ENCODE results near the gene SLC6A9.

SLC6A9 gene

GRCh38 chr1:44027320-44027719 is 3.9 kb downstream of the SLC6A9 start:
- peaks cover 20% of the 10 kb centered on the region for H3K4me1 ChIP-seq (ENCODE audit: control insufficient read depth, insufficient read depth, low read length)
- H3K9ac ChIP-seq (ENCODE audit: low read length in 2 of 2) = no peak overlapping the region

GRCh38 chr1:44025816-44026215 is 5.4 kb downstream of the SLC6A9 start:
- peaks cover 0 to 3% of the 10 kb centered on the region in 2 donors for H3K36me3 ChIP-seq (ENCODE audit: control insufficient read depth in 2 of 2, insufficient read depth in 2 of 2, low read length in 2 of 2)
- no peaks in the 10 kb centered on the region for H3K27me3 ChIP-seq (ENCODE audit: control insufficient read depth in 1 of 2, insufficient read depth in 2 of 2, low read length in 2 of 2)
- H3K9ac ChIP-seq (ENCODE audit: low read length in 2 of 2) = no peak overlapping the region
- H3K9me3 ChIP-seq (ENCODE audit: control insufficient read depth in 2 of 2, low read length in 2 of 2) = no peaks in the 10 kb centered on the region
- H3K4me1 ChIP-seq (ENCODE audit: control insufficient read depth, insufficient read depth, low read length) = peaks cover 7% of the 10 kb centered on the region
- H3K4me3 ChIP-seq (ENCODE audit: low read length in 2 of 2) = no peak overlapping the region
- no peak overlapping the region for H3K27ac ChIP-seq (ENCODE audit: low read length)

More at GRCh38 chr1:44027320-44027719, 3.9 kb downstream of the SLC6A9 start:
- Histone ChIP-seq H3K36me3 (ENCODE audit: control insufficient read depth in 2 of 2, insufficient read depth in 2 of 2, low read length in 2 of 2) (no peaks in the 10 kb centered on the region), H3K4me3 (ENCODE audit: low read length in 2 of 2) (no peak overlapping the region), H3K27me3 (ENCODE audit: control insufficient read depth in 1 of 2, insufficient read depth in 2 of 2, low read length in 2 of 2) (no peaks in the 10 kb centered on the region), H3K9me3 (ENCODE audit: control insufficient read depth in 2 of 2, low read length in 2 of 2) (no peaks in the 10 kb centered on the region), H3K27ac (ENCODE audit: low read length) (no peak overlapping the region)

GRCh38 chr1:44024903-44025525 is 6.2 kb downstream of the SLC6A9 start:
- Histone ChIP-seq H3K4me3 (ENCODE audit: low read length in 2 of 2) (no peak overlapping the region), H3K36me3 (ENCODE audit: control insufficient read depth in 2 of 2, insufficient read depth in 2 of 2, low read length in 2 of 2) (peaks cover 0 to 3% of the 10 kb centered on the region in 2 donors), H3K27me3 (ENCODE audit: control insufficient read depth in 1 of 2, insufficient read depth in 2 of 2, low read length in 2 of 2) (no peaks in the 10 kb centered on the region), H3K27ac (ENCODE audit: low read length) (no peak overlapping the region), H3K4me1 (ENCODE audit: control insufficient read depth, insufficient read depth, low read length) (peaks cover 7% of the 10 kb centered on the region), H3K9me3 (ENCODE audit: control insufficient read depth in 2 of 2, low read length in 2 of 2) (no peaks in the 10 kb centered on the region), H3K9ac (ENCODE audit: low read length in 2 of 2) (no peak overlapping the region)

- H3K36me3 ChIP-seq (ENCODE audit: control insufficient read depth in 2 of 2, insufficient read depth in 2 of 2, low read length in 2 of 2) = peaks cover 0 to 3% of the 10 kb centered on the region in 2 donors
- H3K27me3 ChIP-seq (ENCODE audit: control insufficient read depth in 1 of 2, insufficient read depth in 2 of 2, low read length in 2 of 2) = no peaks in the 10 kb centered on the region
- peaks cover 2% of the 10 kb centered on the region for H3K4me1 ChIP-seq (ENCODE audit: control insufficient read depth, insufficient read depth, low read length)
- H3K9me3 ChIP-seq (ENCODE audit: control insufficient read depth in 2 of 2, low read length in 2 of 2) = no peaks in the 10 kb centered on the region
- no peak overlapping the region for H3K4me3 ChIP-seq (ENCODE audit: low read length in 2 of 2)
- no peak overlapping the region for H3K27ac ChIP-seq (ENCODE audit: low read length)
- no peak overlapping the region for H3K9ac ChIP-seq (ENCODE audit: low read length in 2 of 2)
Observed at GRCh38 chr1:44024031-44024902, 7.0 kb downstream of the SLC6A9 start.

GRCh38 chr1:44021581-44022321 is 9.5 kb downstream of the SLC6A9 start:
- H3K4me1 ChIP-seq (ENCODE audit: control insufficient read depth, insufficient read depth, low read length) = no peaks in the 10 kb centered on the region
- peaks cover 0 to 3% of the 10 kb centered on the region in 2 donors for H3K36me3 ChIP-seq (ENCODE audit: control insufficient read depth in 2 of 2, insufficient read depth in 2 of 2, low read length in 2 of 2)
- H3K9me3 ChIP-seq (ENCODE audit: control insufficient read depth in 2 of 2, low read length in 2 of 2) = no peaks in the 10 kb centered on the region
- no peaks in the 10 kb centered on the region for H3K27me3 ChIP-seq (ENCODE audit: control insufficient read depth in 1 of 2, insufficient read depth in 2 of 2, low read length in 2 of 2)
- H3K4me3 ChIP-seq (ENCODE audit: low read length in 2 of 2) = no peak overlapping the region
- no peak overlapping the region for H3K27ac ChIP-seq (ENCODE audit: low read length)
- H3K9ac ChIP-seq (ENCODE audit: low read length in 2 of 2) = no peak overlapping the region

- Histone ChIP-seq H3K4me3 (ENCODE audit: low read length in 2 of 2) (no peak overlapping the region), H3K9me3 (ENCODE audit: control insufficient read depth in 2 of 2, low read length in 2 of 2) (no peaks in the 10 kb centered on the region), H3K27me3 (ENCODE audit: control insufficient read depth in 1 of 2, insufficient read depth in 2 of 2, low read length in 2 of 2) (no peaks in the 10 kb centered on the region), H3K4me1 (ENCODE audit: control insufficient read depth, insufficient read depth, low read length) (no peaks in the 10 kb centered on the region), H3K36me3 (ENCODE audit: control insufficient read depth in 2 of 2, insufficient read depth in 2 of 2, low read length in 2 of 2) (peaks cover 0 to 3% of the 10 kb centered on the region in 2 donors), H3K27ac (ENCODE audit: low read length) (no peak overlapping the region), H3K9ac (ENCODE audit: low read length in 2 of 2) (no peak overlapping the region)
Observed at GRCh38 chr1:44021156-44021555, 10.1 kb downstream of the SLC6A9 start.

- Histone ChIP-seq H3K27me3 (ENCODE audit: control insufficient read depth in 1 of 2, insufficient read depth in 2 of 2, low read length in 2 of 2) (no peaks in the 10 kb centered on the region), H3K9me3 (ENCODE audit: control insufficient read depth in 2 of 2, low read length in 2 of 2) (no peaks in the 10 kb centered on the region), H3K4me1 (ENCODE audit: control insufficient read depth, insufficient read depth, low read length) (no peaks in the 10 kb centered on the region), H3K36me3 (ENCODE audit: control insufficient read depth in 2 of 2, insufficient read depth in 2 of 2, low read length in 2 of 2) (peaks cover 0 to 3% of the 10 kb centered on the region in 2 donors), H3K9ac (ENCODE audit: low read length in 2 of 2) (no peak overlapping the region), H3K27ac (ENCODE audit: low read length) (no peak overlapping the region), H3K4me3 (ENCODE audit: low read length in 2 of 2) (no peak overlapping the region)
Observed at GRCh38 chr1:44020464-44020863, 10.8 kb downstream of the SLC6A9 start.

- Histone ChIP-seq H3K4me3 (ENCODE audit: low read length in 2 of 2) (no peak overlapping the region), H3K36me3 (ENCODE audit: control insufficient read depth in 2 of 2, insufficient read depth in 2 of 2, low read length in 2 of 2) (peaks cover 0 to 3% of the 10 kb centered on the region in 2 donors), H3K4me1 (ENCODE audit: control insufficient read depth, insufficient read depth, low read length) (no peaks in the 10 kb centered on the region), H3K9me3 (ENCODE audit: control insufficient read depth in 2 of 2, low read length in 2 of 2) (no peaks in the 10 kb centered on the region), H3K9ac (ENCODE audit: low read length in 2 of 2) (no peak overlapping the region), H3K27me3 (ENCODE audit: control insufficient read depth in 1 of 2, insufficient read depth in 2 of 2, low read length in 2 of 2) (no peaks in the 10 kb centered on the region), H3K27ac (ENCODE audit: low read length) (no peak overlapping the region)
Observed at GRCh38 chr1:44019466-44019948, 11.8 kb downstream of the SLC6A9 start.

GRCh38 chr1:44016890-44017400 is 14.3 kb downstream of the SLC6A9 start:
- H3K4me3 ChIP-seq (ENCODE audit: low read length in 2 of 2) = no peak overlapping the region
- no peaks in the 10 kb centered on the region for H3K27me3 ChIP-seq (ENCODE audit: control insufficient read depth in 1 of 2, insufficient read depth in 2 of 2, low read length in 2 of 2)
- H3K9me3 ChIP-seq (ENCODE audit: control insufficient read depth in 2 of 2, low read length in 2 of 2) = no peaks in the 10 kb centered on the region
- H3K9ac ChIP-seq (ENCODE audit: low read length in 2 of 2) = no peak overlapping the region
- no peak overlapping the region for H3K27ac ChIP-seq (ENCODE audit: low read length)
- peaks cover 2% of the 10 kb centered on the region for H3K4me1 ChIP-seq (ENCODE audit: control insufficient read depth, insufficient read depth, low read length)
- peaks cover 0 to 3% of the 10 kb centered on the region in 2 donors for H3K36me3 ChIP-seq (ENCODE audit: control insufficient read depth in 2 of 2, insufficient read depth in 2 of 2, low read length in 2 of 2)

GRCh38 chr1:44016041-44016889 is 15.0 kb downstream of the SLC6A9 start:
- Histone ChIP-seq H3K4me1 (ENCODE audit: control insufficient read depth, insufficient read depth, low read length) (peaks cover 2% of the 10 kb centered on the region), H3K36me3 (ENCODE audit: control insufficient read depth in 2 of 2, insufficient read depth in 2 of 2, low read length in 2 of 2) (peaks cover 0 to 2% of the 10 kb centered on the region in 2 donors), H3K9me3 (ENCODE audit: control insufficient read depth in 2 of 2, low read length in 2 of 2) (no peaks in the 10 kb centered on the region), H3K4me3 (ENCODE audit: low read length in 2 of 2) (no peak overlapping the region), H3K27ac (ENCODE audit: low read length) (no peak overlapping the region), H3K9ac (ENCODE audit: low read length in 2 of 2) (no peak overlapping the region), H3K27me3 (ENCODE audit: control insufficient read depth in 1 of 2, insufficient read depth in 2 of 2, low read length in 2 of 2) (no peaks in the 10 kb centered on the region)

Data from stomach smooth muscle (tissue), 2 donors.